OCI-LY7 (cell line): Measurements from ENCODE around the gene SGK1. TPM values are rescaled to one million over a fixed set of nuclear protein-coding genes. Genes with fewer than 3 reads are reported as not detected.

Experiments used
- BruUV-seq: library from RNA; stranded (reverse); fragments of 400-500 nt; replicated peaks from 2 replicates; lab custom pipeline; 2021; lab: Mats Ljungman, UMichigan
- CTCF ChIA-PET: fragments of 300-600 bp; sonication (Branson Sonifier 250); formaldehyde crosslinking; loops from one replicate; lab custom pipeline; 2022; ENCODE audit warnings: antibody characterized with exemption; ENCODE audit not compliant: unreplicated experiment; lab: Charles Lee
- POLR2A ChIA-PET: fragments of 300-600 bp; sonication (Branson Sonifier 250); formaldehyde crosslinking; loops from one replicate; lab custom pipeline; 2022; ENCODE audit warnings: antibody characterized with exemption; lab: Charles Lee
- DNase-seq: peaks from one replicate; pipeline ENCODE4 v3.0.0-alpha.2; 2015; ENCODE audit warnings: low spot score
- H2AFZ ChIP-seq: fragments of 200-600 bp; sonication (generic), shearing (Covaris generic); 2 replicates; pipeline ENCODE4 v1.6.1; 2014; ENCODE audit warnings: mild to moderate bottlenecking, antibody characterized with exemption, low read length, moderate library complexity
- H3K27ac ChIP-seq: fragments of 200-600 bp; sonication (generic); 2 replicates; pipeline ENCODE4 v1.5.1; 2014; ENCODE audit warnings: mixed run types, low read depth, mild to moderate bottlenecking, moderate library complexity, low read length, inconsistent platforms; ENCODE audit not compliant: poor library complexity, severe bottlenecking
- H3K36me3 ChIP-seq: fragments of 200-600 bp; sonication (generic); 2 replicates; pipeline ENCODE4 v1.6.1; 2014; ENCODE audit warnings: mild to moderate bottlenecking, antibody characterized with exemption, low read length, moderate library complexity, mixed read lengths; ENCODE audit not compliant: insufficient read depth
- H3K4me1 ChIP-seq: fragments of 200-600 bp; sonication (generic); 2 replicates; pipeline ENCODE4 v1.5.1; 2014; ENCODE audit warnings: mild to moderate bottlenecking, low read length; ENCODE audit not compliant: insufficient read depth, poor library complexity, severe bottlenecking
- H3K4me2 ChIP-seq: fragments of 200-600 bp; sonication (generic); 2 replicates; pipeline ENCODE4 v1.6.1; 2014; ENCODE audit warnings: mild to moderate bottlenecking, low read length
- H3K4me3 ChIP-seq: fragments of 200-600 bp; sonication (generic); 2 replicates; pipeline ENCODE4 v1.5.1; 2014; ENCODE audit warnings: mild to moderate bottlenecking, low read depth, low read length; ENCODE audit not compliant: poor library complexity, severe bottlenecking
- H3K79me2 ChIP-seq: fragments of 200-600 bp; sonication (generic); 2 replicates; pipeline ENCODE4 v1.6.1; 2016; ENCODE audit warnings: low read depth, mild to moderate bottlenecking, low read length, moderate library complexity, mixed read lengths; ENCODE audit not compliant: insufficient read depth
- H3K9me2 ChIP-seq: fragments of 200-600 bp; sonication (generic); 2 replicates; pipeline ENCODE4 v1.6.1; 2016; ENCODE audit warnings: mild to moderate bottlenecking, low read length, mixed read lengths; ENCODE audit not compliant: insufficient read depth
- H3K9me3 ChIP-seq: fragments of 200-600 bp; sonication (generic); 2 replicates; pipeline ENCODE4 v1.6.1; 2014; ENCODE audit warnings: mild to moderate bottlenecking, mixed run types, low read length, mixed read lengths
- H4K20me1 ChIP-seq: fragments of 200-600 bp; sonication (generic); 2 replicates; pipeline ENCODE4 v1.6.1; 2014; ENCODE audit warnings: mild to moderate bottlenecking, antibody characterized with exemption, low read length, moderate library complexity, mixed read lengths; ENCODE audit not compliant: insufficient read depth
- CTCF ChIP-seq: fragments of 200-600 bp; sonication (generic); conservative IDR thresholded peaks from 2 replicates; pipeline ENCODE4 v1.5.1; 2014; ENCODE audit warnings: mild to moderate bottlenecking, antibody characterized with exemption, low read length, moderate library complexity, mixed read lengths
- EZH2phosphoT487 ChIP-seq: fragments of 200-600 bp; sonication (generic); IDR thresholded peaks from 2 replicates; pipeline ENCODE4 v1.6.1; 2018; ENCODE audit warnings: low read depth, borderline replicate concordance, mild to moderate bottlenecking, mixed run types, antibody characterized with exemption, low read length, moderate library complexity, mixed read lengths
- intact Hi-C: fragments of 100-400 bp; cut with micrococcal nuclease; formaldehyde crosslinking; loops from one replicate; pipeline ENCODE4 v1.10.0; 2022; ENCODE audit not compliant: unreplicated experiment
- total RNA-seq, 2 experiments: library from RNA; depleted of rRNA in 1 of 2; stranded (reverse); fragments of >200 nt in 1 of 2; shearing (Covaris generic) in 1 of 2; gene quantifications; 2 replicates each; pipeline ENCODE4 v1.2.3, GENCODE V29; 2014 to 2022

The SGK1 gene
- total RNA-seq, 2 experiments from 2014 or later, result 5.2 to 27.6 TPM

DNA sequence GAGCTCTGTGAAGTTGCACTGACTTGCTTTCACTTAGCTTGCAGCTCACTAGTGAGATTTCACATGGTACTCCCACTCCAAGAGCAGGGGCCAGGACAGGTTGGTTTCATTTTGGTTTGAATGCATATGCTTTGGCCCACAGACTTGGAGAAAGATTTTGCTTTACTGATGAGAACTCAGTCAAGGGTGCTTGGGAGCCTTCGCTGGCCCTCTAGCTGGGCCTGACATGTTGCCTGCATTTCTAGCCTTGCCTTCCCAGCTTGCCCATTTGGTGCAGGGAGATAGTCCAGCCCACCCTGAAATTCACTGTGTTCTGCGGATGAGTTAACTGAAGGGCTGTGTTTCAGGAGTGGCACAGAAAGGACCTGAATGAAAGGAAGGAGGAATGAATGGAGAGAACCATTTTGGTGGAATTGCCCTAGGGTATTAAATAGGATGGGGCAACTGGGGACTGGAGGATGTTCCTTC, 1.9 kb downstream of the SGK1 start:
- no peaks in the 10 kb centered on the region for H3K9me3 ChIP-seq
- no peak overlapping the region for H3K27ac ChIP-seq
- no peak overlapping the region for H3K4me2 ChIP-seq
- ChIA-PET POLR2A (interaction anchor here (0.8 to 1.0 kb wide), 2 partner anchors 17 to 20 kb away, joined by 3 read pairs; no protein-coding TSS in a partner anchor), CTCF (no interaction called here)
- H2AFZ ChIP-seq, result no peak overlapping the region
- no peak overlapping the region for H3K4me3 ChIP-seq
- H3K9me2 ChIP-seq, result no peaks in the 10 kb centered on the region
- DNase-seq, result no peak
- no peaks in the 10 kb centered on the region for H3K36me3 ChIP-seq
- no peaks in the 10 kb centered on the region for H3K4me1 ChIP-seq
- intact Hi-C loops, result no loop called here
- TF ChIP-seq CTCF, result no peak
- TF ChIP-seq EZH2phosphoT487, result no peak
- H3K79me2 ChIP-seq, result no peaks in the 10 kb centered on the region
- BruUV-seq, result no TSS peak
- no peaks in the 10 kb centered on the region for H4K20me1 ChIP-seq

DNA sequence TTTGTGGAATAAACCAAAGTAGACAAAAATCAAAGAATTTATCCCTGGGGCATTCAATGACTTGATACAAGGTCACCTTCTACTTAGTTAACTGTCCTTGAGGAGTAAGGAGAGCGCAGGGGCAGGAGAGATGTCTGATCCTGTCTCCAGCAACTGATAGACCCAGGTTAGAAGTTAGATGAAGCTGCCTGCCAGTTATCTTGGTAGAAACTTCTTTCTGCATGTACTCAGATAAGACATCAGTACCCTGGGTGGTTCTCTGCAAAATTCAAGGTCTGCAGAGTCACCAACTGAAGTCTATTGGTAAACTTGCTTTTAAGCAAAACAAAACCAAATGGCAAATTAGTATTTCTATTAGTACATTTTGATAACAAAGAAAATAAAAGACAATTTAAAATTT, 2.7 kb downstream of the SGK1 start:
- Histone ChIP-seq H3K9me3 (no peaks in the 10 kb centered on the region), H3K36me3 (no peaks in the 10 kb centered on the region), H3K27ac (no peak overlapping the region), H3K79me2 (no peaks in the 10 kb centered on the region), H2AFZ (no peak overlapping the region), H3K9me2 (no peaks in the 10 kb centered on the region), H3K4me2 (no peak overlapping the region), H3K4me3 (no peak overlapping the region), H4K20me1 (no peaks in the 10 kb centered on the region), H3K4me1 (no peaks in the 10 kb centered on the region)
- DNase-seq, result no peak
- CTCF ChIA-PET, result no interaction called here
- BruUV-seq, result no TSS peak
- POLR2A ChIA-PET, result interaction anchor here (1.0 kb wide), 1 partner anchor 21 kb away, joined by 3 read pairs; no protein-coding TSS in a partner anchor
- intact Hi-C loops, result no loop called here
- TF ChIP-seq EZH2phosphoT487 (no peak), CTCF (no peak)

DNA sequence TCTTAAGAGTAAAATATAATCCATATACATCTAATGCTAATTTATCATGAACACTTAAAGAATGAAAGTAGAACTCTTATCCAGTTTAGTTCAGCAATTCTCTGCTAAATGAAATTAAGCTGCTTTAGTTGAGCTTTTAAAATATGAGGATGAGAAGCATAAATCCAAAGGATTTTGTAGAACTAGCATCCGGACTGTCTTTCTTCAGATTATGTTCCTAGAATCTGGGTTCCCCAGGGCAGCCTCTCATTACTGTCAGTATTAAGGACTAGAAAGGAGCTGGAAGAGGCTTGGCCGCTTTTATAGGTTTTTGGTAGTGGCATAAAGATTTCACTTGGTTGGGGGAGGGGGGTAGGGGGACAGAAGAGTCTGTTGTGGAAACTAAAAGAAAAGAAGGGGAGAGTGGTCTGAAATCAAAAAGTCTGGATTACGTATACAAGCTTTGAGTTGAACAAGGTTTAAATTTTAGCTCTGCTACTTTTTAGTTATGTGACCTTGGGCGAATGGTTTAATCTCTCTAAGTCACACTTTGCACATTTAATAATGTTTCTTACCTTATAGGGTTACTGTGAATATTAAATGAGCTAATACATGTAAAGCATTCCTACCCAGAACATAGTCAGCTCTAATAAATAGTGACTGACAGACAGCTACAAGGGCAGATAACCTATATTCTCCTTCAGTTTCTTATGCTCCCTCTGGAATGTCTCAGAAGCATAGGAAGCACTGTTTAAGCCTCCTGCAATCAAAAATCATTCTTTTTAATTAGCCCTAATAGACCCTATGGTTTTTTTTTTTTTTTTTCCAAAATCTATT, 3.7 kb downstream of the SGK1 start:
- H3K9me2 ChIP-seq, result no peaks in the 10 kb centered on the region
- no peak overlapping the region for H3K27ac ChIP-seq
- no peak for DNase-seq
- H4K20me1 ChIP-seq, result no peaks in the 10 kb centered on the region
- H3K79me2 ChIP-seq, result no peaks in the 10 kb centered on the region
- TF ChIP-seq EZH2phosphoT487, result no peak
- no peak for TF ChIP-seq CTCF
- no peak overlapping the region for H2AFZ ChIP-seq
- no peak overlapping the region for H3K4me3 ChIP-seq
- H3K4me1 ChIP-seq, result no peaks in the 10 kb centered on the region
- no peak overlapping the region for H3K4me2 ChIP-seq
- intact Hi-C loops, result no loop called here
- BruUV-seq, result no TSS peak
- CTCF ChIA-PET, result no interaction called here
- no peaks in the 10 kb centered on the region for H3K36me3 ChIP-seq
- H3K9me3 ChIP-seq, result no peaks in the 10 kb centered on the region
- POLR2A ChIA-PET, result interaction anchor here (0.6 kb wide), 3 partner anchors 39 to 222 kb away, joined by 3 to 5 read pairs (median 3); no protein-coding TSS in a partner anchor
